KG1 (cell line): ENCODE results near the gene VTI1A.
"Not testable (repeated sequence)": the region's sequence is repeated elsewhere in the genome, so short reads cannot be mapped to it uniquely, and the experiment has no call there.

Experiments used
- DNase-seq: peaks from one replicate; lab custom pipeline; 2025; lab: John Stamatoyannopoulos, UW

The VTI1A gene

DNA sequence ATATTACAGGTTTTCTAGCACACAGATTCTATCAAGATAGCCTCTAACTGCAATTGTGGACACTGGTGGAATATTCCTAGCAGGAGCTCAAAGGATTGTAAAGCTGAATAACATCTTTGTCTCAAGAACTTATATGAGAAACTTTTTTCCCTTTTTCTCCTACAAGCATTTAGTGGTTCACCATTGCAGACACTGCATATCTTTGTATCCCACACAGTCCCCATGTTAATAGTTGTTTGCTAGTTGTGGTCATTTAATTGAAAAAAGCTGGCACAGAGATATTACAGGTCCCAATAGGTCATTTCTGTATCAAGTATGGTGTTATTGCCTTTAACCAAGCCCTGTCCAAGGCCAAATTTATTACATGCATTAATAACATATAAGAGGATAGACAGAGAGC, 276.9 kb downstream of the VTI1A start:
- no peak for DNase-seq

- no peak for DNase-seq
Measured at GRCh38 chr10:112724404-112724991, 277.5 kb downstream of the VTI1A start.

DNA sequence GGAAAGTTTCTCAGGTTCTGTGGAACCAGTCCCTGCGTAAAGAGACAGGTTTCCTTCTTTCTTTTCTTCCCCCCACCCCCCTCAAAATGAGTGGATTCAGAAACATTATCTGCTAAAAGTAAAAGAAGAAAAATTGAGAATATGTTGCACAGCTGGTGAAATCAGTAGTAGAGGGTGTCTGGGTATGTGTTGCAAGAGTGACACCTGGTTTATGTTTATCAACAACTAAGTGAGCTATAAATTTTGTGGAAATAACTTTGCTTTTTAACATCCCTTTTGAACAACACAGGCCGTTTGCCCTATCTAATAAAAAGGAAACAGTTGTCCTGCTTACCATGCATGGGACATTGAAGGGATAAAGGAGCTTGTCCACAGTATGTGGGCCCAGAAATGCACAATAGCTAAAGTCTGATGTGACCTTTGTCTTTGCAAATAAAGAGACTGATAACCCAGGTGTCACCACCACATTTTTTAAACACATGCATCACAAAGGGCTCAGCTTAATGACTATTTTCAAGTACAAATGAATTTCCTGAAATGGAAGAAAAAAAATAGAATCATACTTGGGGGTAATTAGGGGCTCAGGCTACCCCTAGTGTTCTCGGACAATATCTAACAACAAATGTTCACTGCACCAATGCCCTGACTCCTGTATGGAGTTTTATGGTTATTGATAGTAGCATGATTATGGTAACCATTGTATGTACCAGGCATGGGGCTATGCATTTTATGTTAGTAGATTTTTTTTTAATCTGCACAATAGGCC, 281.3 kb downstream of the VTI1A start:
- DNase-seq = no peak

DNA sequence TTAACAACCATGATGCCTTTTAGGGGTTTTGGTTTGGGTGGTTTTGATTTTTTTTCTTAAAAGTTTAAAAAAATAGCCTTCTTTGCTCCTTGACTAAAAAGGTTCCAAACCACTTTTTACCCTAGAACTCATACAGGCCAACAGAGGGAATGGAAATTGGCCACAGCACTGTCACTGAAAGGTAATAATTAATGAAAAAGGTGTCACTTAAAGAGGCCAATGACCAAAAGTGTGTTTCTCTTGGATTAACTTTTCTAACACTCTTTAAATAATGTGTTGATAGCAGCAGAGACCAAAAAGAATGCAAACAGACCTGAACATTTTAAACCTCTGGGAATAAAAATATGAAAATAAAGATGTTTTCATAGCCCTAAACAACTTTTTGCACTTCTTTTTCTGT, 282.0 kb downstream of the VTI1A start:
- DNase-seq = no peak

DNA sequence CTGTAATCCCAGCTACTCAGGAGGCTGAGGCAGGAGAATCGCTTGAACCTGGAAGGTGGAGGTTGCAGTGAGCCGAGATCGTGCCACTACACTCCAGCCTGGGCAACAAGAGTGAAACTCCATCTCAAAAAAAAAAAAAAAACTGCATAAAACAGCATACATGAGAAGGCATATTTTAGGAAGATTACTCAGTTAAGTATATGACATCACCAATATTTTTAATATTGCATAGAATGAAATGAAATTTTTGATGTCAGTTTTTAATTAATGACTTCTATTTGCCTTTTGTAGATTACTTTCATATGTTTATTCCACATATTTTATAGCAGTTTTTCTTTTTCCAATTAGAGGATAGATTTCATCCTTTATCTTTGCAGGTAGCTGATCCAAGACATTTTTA, 284.4 kb downstream of the VTI1A start:
- not testable (repeated sequence) for DNase-seq

DNA sequence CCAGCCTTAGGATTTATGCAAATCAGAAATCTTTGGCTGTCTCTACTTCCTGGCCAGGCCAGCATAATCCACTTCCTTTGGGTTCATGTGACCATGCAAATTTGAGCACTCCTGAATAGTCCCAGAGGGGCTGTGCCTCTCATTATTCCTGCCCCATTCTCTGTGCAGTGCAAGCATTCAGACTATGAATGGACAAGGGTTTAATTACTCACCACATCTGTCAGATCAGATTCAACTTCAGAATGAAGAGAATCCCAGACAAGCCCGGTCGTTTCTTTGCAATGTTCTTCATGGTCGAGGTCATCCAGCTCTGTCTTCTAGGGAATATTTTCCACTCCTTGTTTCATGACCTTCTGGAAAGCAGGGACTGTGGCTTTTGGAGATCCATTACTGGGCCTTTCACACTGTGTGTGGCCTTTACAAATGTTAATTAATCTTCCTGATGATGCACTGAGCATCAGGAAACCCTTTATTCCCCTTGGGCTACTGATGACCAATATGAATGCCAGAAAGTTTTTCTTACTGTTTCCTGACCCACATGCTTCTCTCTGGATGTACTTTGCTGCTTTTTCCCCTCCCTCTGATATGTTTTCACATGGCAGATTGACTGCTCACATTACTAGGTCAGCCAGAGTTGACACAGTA, 285.4 kb downstream of the VTI1A start:
- no peak for DNase-seq

DNA sequence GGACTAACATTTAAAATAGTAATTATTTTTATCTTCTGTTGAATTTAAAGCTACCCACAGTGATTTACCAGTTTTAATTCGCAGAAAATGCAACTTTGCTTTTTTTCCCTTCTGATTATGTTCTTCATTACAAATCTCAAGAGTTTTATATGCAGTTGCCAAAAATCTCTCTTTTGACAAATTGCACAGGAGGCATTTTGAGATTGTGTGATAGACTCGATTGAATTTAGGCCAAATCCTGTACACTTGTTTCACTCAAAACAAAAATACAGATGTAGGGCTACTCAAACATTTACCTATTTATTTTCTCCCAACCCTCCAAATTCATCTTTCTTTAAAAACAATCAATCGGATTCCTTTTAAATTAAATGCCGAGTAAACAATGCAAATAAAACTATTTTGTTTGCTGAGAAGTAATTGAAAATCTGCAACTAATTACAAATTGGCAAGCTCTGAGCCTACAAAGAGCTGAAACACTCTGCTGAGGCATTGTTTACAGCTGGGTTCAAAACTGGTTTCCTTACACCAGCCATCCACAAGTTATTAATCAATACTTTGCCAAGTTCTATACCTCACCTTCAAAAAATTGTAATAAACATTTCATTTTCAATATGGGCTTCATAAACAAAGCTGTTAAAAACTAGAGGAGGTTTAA, 288.2 kb downstream of the VTI1A start:
- no peak for DNase-seq

GRCh38 chr10:112738606-112739591, 291.9 kb downstream of the VTI1A start:
- DNase-seq = no peak

DNA sequence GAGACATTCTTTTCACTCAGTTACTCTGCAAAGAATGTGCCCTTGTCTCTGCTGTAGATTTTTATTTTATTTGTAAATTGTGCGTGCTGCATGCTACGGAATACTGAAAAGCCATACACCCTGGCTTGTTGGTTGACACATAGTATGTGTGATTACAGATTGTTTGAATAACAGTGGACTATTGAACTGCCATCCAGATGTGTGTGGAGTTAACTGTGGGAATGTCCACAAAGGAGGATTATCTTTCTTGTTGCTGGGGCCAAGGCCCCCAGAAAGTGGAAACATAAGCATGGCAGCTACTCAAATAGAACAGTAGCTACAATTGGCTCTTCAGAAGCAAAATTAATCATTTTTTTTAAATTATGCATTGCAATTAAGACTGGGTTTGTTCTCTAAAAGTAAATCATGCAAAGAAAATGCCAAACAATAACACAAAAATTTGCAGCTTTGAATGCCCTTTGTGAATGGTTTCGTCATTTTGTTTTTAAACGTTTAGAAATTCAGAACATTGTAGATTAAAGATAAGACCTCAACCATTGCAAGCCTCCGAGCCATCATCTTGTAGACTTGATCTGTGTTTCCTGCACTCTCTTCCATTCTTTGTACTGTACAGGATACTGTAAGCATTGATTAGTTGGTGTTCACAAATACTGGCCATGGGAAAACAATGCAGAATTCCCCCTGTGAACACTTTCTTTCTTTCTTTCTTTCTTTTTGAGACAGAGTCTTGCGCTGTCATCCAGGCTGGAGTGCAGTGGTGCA, 292.8 kb downstream of the VTI1A start:
- DNase-seq = no peak

GRCh38 chr10:112741830-112742402, 294.9 kb downstream of the VTI1A start:
- peak; percentile 22 for DNase-seq

DNA sequence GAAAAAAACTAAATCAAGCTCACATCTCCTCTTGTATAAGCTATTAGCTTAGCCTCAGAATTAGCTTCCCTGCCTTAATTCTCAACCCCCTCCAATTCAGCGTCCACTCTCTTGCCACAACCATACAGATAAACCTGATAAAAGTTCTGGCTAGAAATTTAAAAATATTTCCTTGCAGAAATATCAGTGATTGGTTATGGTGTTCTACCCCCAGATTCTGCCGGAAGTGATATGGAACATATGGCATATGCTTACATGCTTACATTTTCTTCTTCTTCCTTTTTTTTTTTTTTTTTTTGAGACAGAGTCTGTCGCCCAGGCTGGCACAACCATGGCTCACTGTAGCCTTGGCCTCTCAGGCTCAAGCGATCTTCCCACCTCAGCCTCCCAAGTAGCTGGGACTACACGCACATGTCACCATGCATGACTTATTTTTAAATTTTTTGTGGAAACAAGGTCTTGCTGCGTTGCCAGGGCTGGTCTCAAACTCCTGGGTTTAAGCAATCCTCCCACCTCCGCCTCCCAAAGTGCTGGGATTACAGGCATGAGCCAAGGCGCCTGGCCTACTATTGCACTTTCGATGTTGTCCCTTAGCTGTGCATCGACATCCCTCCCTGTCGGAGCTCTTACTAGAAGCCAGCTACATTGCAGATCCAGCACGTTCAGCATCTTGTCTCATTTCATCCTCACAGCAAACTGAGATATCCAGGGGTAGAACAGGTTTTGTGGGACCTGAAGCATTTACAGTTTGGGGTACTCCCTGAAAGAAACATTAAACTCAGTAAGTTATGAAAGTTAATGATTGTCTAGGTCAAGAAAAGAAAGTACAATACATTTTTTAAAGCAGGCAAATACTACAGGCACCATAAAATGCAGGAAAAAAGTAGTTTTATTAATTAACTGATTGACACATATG, 297.4 kb downstream of the VTI1A start:
- no peak for DNase-seq

DNA sequence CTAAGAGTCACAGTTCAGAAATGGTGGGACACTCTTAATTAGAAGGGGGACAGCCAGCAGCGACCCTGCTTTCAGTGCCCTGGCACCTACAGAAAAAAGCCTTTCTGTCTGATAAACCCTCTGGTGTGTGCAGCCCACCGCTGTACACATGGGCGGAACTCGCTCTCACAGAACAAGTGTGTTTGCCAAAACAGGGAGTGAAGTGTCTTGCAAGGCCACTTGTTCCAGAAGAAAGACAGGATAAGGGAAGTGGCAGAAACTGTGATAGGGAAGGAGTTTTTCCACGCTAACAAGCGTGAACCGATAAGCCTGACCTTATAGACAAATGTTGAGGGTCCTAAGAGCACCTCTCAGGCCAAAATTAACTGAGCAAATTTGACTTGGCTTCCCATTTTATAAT, 299.3 kb downstream of the VTI1A start:
- DNase-seq = no peak

- DNase-seq = no peak
Measured at GRCh38 chr10:112750427-112751167, 303.6 kb downstream of the VTI1A start.

DNA sequence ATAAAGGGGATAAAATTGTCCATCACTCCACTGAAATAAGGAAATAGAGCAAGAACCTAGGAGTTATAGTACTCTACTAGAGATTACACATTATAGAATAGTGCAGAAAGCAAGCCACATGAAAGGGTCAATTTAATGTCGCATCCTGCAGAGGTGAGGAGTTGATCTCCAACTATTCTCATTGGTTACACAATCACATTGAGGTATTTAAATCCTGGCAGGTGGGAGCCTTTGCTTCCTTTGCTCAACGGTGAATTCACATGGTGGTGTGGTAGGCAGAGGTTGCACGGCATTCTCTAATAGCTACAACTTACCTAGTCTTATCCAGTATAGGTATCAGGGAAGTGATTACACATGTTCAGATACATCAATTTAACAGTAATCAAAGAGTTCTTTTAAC, 304.6 kb downstream of the VTI1A start:
- no peak for DNase-seq

DNA sequence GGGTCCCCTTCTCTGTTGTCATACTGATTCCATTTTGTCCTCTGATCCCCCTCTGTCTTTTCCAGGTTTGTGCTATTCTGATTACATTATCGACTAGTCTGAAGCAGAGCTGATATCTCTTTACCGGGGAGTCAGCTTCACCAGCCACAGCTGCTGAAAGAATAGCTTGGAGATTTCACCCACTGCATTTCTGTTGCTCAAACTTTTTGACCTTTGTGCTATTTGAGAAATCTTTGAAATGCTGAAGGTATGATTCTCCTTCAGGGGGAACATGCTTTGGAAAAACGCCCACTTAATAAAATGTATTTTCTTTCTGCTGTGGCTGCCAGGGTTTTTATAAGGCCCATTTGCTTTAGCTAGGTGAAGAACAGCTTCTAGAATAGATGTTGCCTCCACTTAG, 305.3 kb downstream of the VTI1A start:
- no peak for DNase-seq

- DNase-seq = no peak
Measured at GRCh38 chr10:112753961-112754411, 307.0 kb downstream of the VTI1A start.

DNA sequence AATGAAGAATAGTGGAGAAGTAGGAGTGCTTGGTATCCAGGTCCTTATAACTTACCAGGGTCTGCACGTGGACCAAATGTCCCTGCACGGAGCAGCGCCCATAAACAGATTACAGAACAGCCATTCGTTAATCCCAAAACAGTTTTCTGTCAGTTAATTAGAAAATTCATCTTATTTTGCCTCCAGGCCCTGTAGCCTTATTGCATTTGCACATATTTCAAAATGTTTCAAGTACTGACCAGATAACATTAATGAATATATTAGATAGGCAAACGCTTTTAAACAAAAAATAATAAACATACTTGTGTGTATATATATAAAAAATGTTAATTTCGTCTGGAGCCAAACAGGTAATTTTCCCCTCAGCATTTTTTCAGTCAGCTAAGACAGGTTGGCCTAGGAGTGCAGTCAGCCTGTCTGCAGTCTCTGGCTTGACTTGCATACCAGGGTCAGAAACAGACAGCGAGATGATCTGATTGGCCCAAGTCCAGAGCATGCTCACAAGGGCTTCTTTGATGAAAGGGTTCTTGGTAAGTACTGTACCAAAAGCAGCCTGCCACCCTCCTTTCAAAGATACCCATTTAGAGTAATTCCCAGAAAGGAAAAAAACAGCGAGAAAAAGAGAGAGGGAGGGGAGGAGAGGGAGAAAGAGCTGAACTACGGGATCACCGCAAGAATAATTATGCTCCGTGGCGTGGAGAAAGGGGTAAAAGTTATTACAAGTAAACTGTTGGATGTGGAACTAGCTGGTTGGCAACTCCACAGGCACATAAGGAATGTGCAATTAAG, 308.6 kb downstream of the VTI1A start:
- no peak for DNase-seq

GRCh38 chr10:112756235-112756527, 309.2 kb downstream of the VTI1A start:
- no peak for DNase-seq
